NT2/D1 (cell line): ENCODE data around the gene TRIM47.

ENCODE experiments used
- DNase-seq: peaks from one replicate; pipeline ENCODE4 v3.0.0-alpha.2; 2011; ENCODE audit warnings: low read depth, low spot score
- H3K27me3 ChIP-seq: 2 replicates; pipeline ENCODE4 v1.6.0; 2011; ENCODE audit warnings: mild to moderate bottlenecking; ENCODE audit not compliant: insufficient read length, insufficient read depth
- H3K36me3 ChIP-seq: 2 replicates; pipeline ENCODE4 v1.6.1; 2011; ENCODE audit warnings: mild to moderate bottlenecking, low read length, mixed read lengths; ENCODE audit not compliant: insufficient read depth, insufficient read length
- H3K4me1 ChIP-seq: 2 replicates; pipeline ENCODE4 v1.5.1; 2011; ENCODE audit not compliant: insufficient read depth, insufficient read length
- H3K4me3 ChIP-seq: 2 replicates; pipeline ENCODE4 v1.5.1; 2011; ENCODE audit warnings: low read depth; ENCODE audit not compliant: insufficient read length
- H3K9ac ChIP-seq: 2 replicates; pipeline ENCODE4 v1.6.0; 2011; ENCODE audit warnings: low read depth; ENCODE audit not compliant: insufficient read length
- H3K9me3 ChIP-seq: 2 replicates; pipeline ENCODE4 v1.5.1; 2011; ENCODE audit warnings: mild to moderate bottlenecking, low read length; ENCODE audit not compliant: insufficient read depth
- SUZ12 ChIP-seq: IDR thresholded peaks from 2 replicates; pipeline ENCODE4 v1.6.1; 2011; ENCODE audit not compliant: insufficient read length, insufficient read depth; ENCODE audit errors: extremely low read depth
- YY1 ChIP-seq: IDR thresholded peaks from 2 replicates; pipeline ENCODE4 v1.6.1; 2011; ENCODE audit not compliant: insufficient read length, insufficient read depth
- ZNF274 ChIP-seq: IDR thresholded peaks from 2 replicates; pipeline ENCODE4 v1.6.1; 2011; ENCODE audit warnings: mild to moderate bottlenecking, low read depth, low read length

TRIM47 gene

GRCh38 chr17:75878174-75878998 lies at the start of gene TRIM47:
Gene TRIM47, minus strand, starts transcription at chr17:75878581. Its CDS starts 33 bp downstream, at chr17:75878548.
- TF ChIP-seq YY1 (no peak), SUZ12 (no peak), ZNF274 (no peak)
- Histone ChIP-seq H3K4me1 (peaks cover 16% of the 10 kb centered on the region), H3K36me3 (peaks cover 32% of the 10 kb centered on the region), H3K27me3 (peaks cover 13% of the 10 kb centered on the region), H3K4me3 (peak within 1 kb of the TSS; percentile 64), H3K9ac (peak within 1 kb of the TSS; percentile 90), H3K9me3 (no peaks in the 10 kb centered on the region)
- DNase-seq = no peak

GRCh38 chr17:75927286-75927922 lies 49.0 kb upstream of the TRIM47 start:
- Histone ChIP-seq H3K4me3 (no peak overlapping the region), H3K36me3 (peaks cover 80% of the 10 kb centered on the region), H3K4me1 (no peaks in the 10 kb centered on the region), H3K9ac (no peak overlapping the region), H3K9me3 (no peaks in the 10 kb centered on the region), H3K27me3 (no peaks in the 10 kb centered on the region)
- DNase-seq = no peak
- TF ChIP-seq YY1 (no peak), SUZ12 (no peak), ZNF274 (no peak)

- no peaks in the 10 kb centered on the region for H3K9me3 ChIP-seq
- no peak for DNase-seq
- no peaks in the 10 kb centered on the region for H3K27me3 ChIP-seq
- TF ChIP-seq SUZ12 (no peak), ZNF274 (no peak), YY1 (no peak)
- no peak overlapping the region for H3K9ac ChIP-seq
- peaks cover 82% of the 10 kb centered on the region for H3K36me3 ChIP-seq
- H3K4me1 ChIP-seq = no peaks in the 10 kb centered on the region
- H3K4me3 ChIP-seq = no peak overlapping the region
Measured at GRCh38 chr17:75926456-75926855, 48.1 kb upstream of the TRIM47 start.

GRCh38 chr17:75925912-75926311 lies 47.5 kb upstream of the TRIM47 start:
- DNase-seq = no peak
- no peak for TF ChIP-seq YY1
- no peak for TF ChIP-seq ZNF274
- TF ChIP-seq SUZ12 = no peak

GRCh38 chr17:75925103-75925502 lies 46.7 kb upstream of the TRIM47 start:
- TF ChIP-seq SUZ12 (no peak), ZNF274 (no peak), YY1 (no peak)
- Histone ChIP-seq H3K4me1 (no peaks in the 10 kb centered on the region), H3K36me3 (peaks cover 86% of the 10 kb centered on the region), H3K4me3 (no peak overlapping the region), H3K27me3 (no peaks in the 10 kb centered on the region), H3K9me3 (no peaks in the 10 kb centered on the region), H3K9ac (no peak overlapping the region)
- no peak for DNase-seq

More at GRCh38 chr17:75925912-75926311, 47.5 kb upstream of the TRIM47 start:
- peaks cover 83% of the 10 kb centered on the region for H3K36me3 ChIP-seq
- no peaks in the 10 kb centered on the region for H3K4me1 ChIP-seq
- no peaks in the 10 kb centered on the region for H3K27me3 ChIP-seq
- H3K9me3 ChIP-seq = no peaks in the 10 kb centered on the region
- no peak overlapping the region for H3K9ac ChIP-seq
- no peak overlapping the region for H3K4me3 ChIP-seq

- Histone ChIP-seq H3K36me3 (peaks cover 90% of the 10 kb centered on the region), H3K9me3 (no peaks in the 10 kb centered on the region), H3K9ac (no peak overlapping the region), H3K4me3 (peak overlapping the region; percentile 2), H3K4me1 (no peaks in the 10 kb centered on the region), H3K27me3 (no peaks in the 10 kb centered on the region)
- DNase-seq = no peak
- no peak for TF ChIP-seq YY1
Measured at GRCh38 chr17:75922963-75923874, 44.8 kb upstream of the TRIM47 start.
